WTC11 (cell line): Measurements from ENCODE around the gene NECAB2. TPM values are rescaled to one million over a fixed set of nuclear protein-coding genes. Genes with fewer than 3 reads are reported as not detected.

Source experiments
- ATAC-seq: fragments of 200-7000 bp; cut with Tn5 transposase; 2 replicates; pipeline ENCODE4 v1.10.0; 2021; ENCODE audit warnings: mild to moderate bottlenecking, moderate library complexity
- CTCF ChIA-PET: fragments of 300-600 bp; sonication (Branson Sonifier 250); formaldehyde crosslinking; loops from one replicate; lab custom pipeline; 2021; ENCODE audit warnings: antibody characterized with exemption; lab: Charles Lee
- POLR2A ChIA-PET: fragments of 350-600 bp; sonication (Branson Sonifier 250); formaldehyde crosslinking; loops from one replicate; lab custom pipeline; 2021; ENCODE audit warnings: antibody characterized with exemption; lab: Charles Lee
- DNase-seq: peaks from one replicate; pipeline ENCODE4 v3.0.0; 2021; ENCODE audit warnings: low spot score
- H3K27ac Mint-ChIP-seq: 2 replicates; pipeline ENCODE4 v1.8.0; 2021; ENCODE audit warnings: mixed read lengths
- H3K27me3 Mint-ChIP-seq: 2 replicates; pipeline ENCODE4 v1.8.0; 2021; ENCODE audit warnings: low read depth, mild to moderate bottlenecking, moderate library complexity, mixed read lengths
- H3K36me3 Mint-ChIP-seq: 2 replicates; pipeline ENCODE4 v1.8.0; 2021; ENCODE audit warnings: mixed read lengths
- H3K4me1 Mint-ChIP-seq: 2 replicates; pipeline ENCODE4 v1.8.0; 2022; ENCODE audit warnings: mixed read lengths
- H3K4me3 Mint-ChIP-seq: 2 replicates; pipeline ENCODE4 v1.8.0; 2021; ENCODE audit warnings: mild to moderate bottlenecking, moderate library complexity, mixed read lengths
- H3K9me3 Mint-ChIP-seq: 2 replicates; pipeline ENCODE4 v1.8.0; 2021; ENCODE audit warnings: mixed read lengths
- ATF1 ChIP-seq: sonication (generic); formaldehyde crosslinking; IDR thresholded peaks from 2 replicates; pipeline ENCODE4 v1.8.1; 2023; ENCODE audit warnings: mild to moderate bottlenecking, moderate library complexity, missing genetic modification reagents
- ATF6 ChIP-seq: sonication (generic); formaldehyde crosslinking; IDR thresholded peaks from 2 replicates; pipeline ENCODE4 v1.8.1; 2023; ENCODE audit warnings: mild to moderate bottlenecking, missing genetic modification reagents
- CTCF ChIP-seq: fragments of 200-600 bp; IDR thresholded peaks from 2 replicates; pipeline ENCODE4 v1.8.0; 2022; ENCODE audit warnings: antibody characterized with exemption
- ELF4 ChIP-seq: sonication (generic); formaldehyde crosslinking; IDR thresholded peaks from 2 replicates; pipeline ENCODE4 v1.8.1; 2022; ENCODE audit warnings: low read depth, mild to moderate bottlenecking, moderate library complexity, missing genetic modification reagents
- EMX1 ChIP-seq: fragments of 250-450 bp; sonication (Bioruptor Pico); IDR thresholded peaks from 2 replicates; pipeline ENCODE4 v1.8.0; 2021; ENCODE audit warnings: mild to moderate bottlenecking
- FOXJ3 ChIP-seq: sonication (generic); formaldehyde crosslinking; IDR thresholded peaks from 2 replicates; pipeline ENCODE4 v1.9.0; 2021; ENCODE audit warnings: missing genetic modification reagents, mild to moderate bottlenecking, borderline replicate concordance
- GRHL2 ChIP-seq: fragments of 250-450 bp; sonication (Bioruptor Pico); IDR thresholded peaks from 2 replicates; pipeline ENCODE4 v1.8.0; 2022; ENCODE audit warnings: mild to moderate bottlenecking, moderate library complexity; ENCODE audit not compliant: insufficient replicate concordance, severe bottlenecking
- GTF2I ChIP-seq: fragments of 250-450 bp; sonication (Bioruptor Pico); conservative IDR thresholded peaks from 2 replicates; pipeline ENCODE4 v1.4.0; 2021; ENCODE audit warnings: mild to moderate bottlenecking
- MYBL2 ChIP-seq: sonication (generic); formaldehyde crosslinking; IDR thresholded peaks from 2 replicates; pipeline ENCODE4 v1.8.1; 2023; ENCODE audit warnings: mild to moderate bottlenecking, moderate library complexity, missing genetic modification reagents
- NFATC4 ChIP-seq: fragments of 250-450 bp; sonication (Bioruptor Pico); IDR thresholded peaks from 2 replicates; pipeline ENCODE4 v1.9.0; 2021; ENCODE audit warnings: mild to moderate bottlenecking
- NR3C1 ChIP-seq: sonication (generic); formaldehyde crosslinking; conservative IDR thresholded peaks from 2 replicates; pipeline ENCODE4 v1.8.1; 2023; ENCODE audit warnings: low read depth, mild to moderate bottlenecking, missing genetic modification reagents
- PRDM15 ChIP-seq: sonication (generic); formaldehyde crosslinking; IDR thresholded peaks from 2 replicates; pipeline ENCODE4 v1.8.0; 2022; ENCODE audit warnings: missing genetic modification reagents
- RORB ChIP-seq: fragments of 250-450 bp; sonication (Bioruptor Pico); IDR thresholded peaks from 2 replicates; pipeline ENCODE4 v1.9.0; 2021; ENCODE audit warnings: mild to moderate bottlenecking
- TEAD4 ChIP-seq: sonication (generic); formaldehyde crosslinking; IDR thresholded peaks from 2 replicates; pipeline ENCODE4 v1.8.0; 2022; ENCODE audit warnings: mild to moderate bottlenecking, missing genetic modification reagents
- ZBTB21 ChIP-seq: sonication (generic); formaldehyde crosslinking; IDR thresholded peaks from 2 replicates; pipeline ENCODE4 v1.8.1; 2023; ENCODE audit warnings: mild to moderate bottlenecking, missing genetic modification reagents, borderline replicate concordance
- ZNF121 ChIP-seq: sonication (generic); formaldehyde crosslinking; IDR thresholded peaks from 2 replicates; pipeline ENCODE4 v1.8.0; 2023; ENCODE audit warnings: missing genetic modification reagents
- ZNF138 ChIP-seq: sonication (generic); formaldehyde crosslinking; conservative IDR thresholded peaks from 2 replicates; pipeline ENCODE4 v1.8.1; 2022; ENCODE audit warnings: mild to moderate bottlenecking, moderate library complexity, missing genetic modification reagents
- ZNF219 ChIP-seq: sonication (generic); formaldehyde crosslinking; IDR thresholded peaks from 2 replicates; pipeline ENCODE4 v1.8.0; 2023; ENCODE audit warnings: missing genetic modification reagents, mild to moderate bottlenecking, borderline replicate concordance
- ZNF423 ChIP-seq: fragments of 250-450 bp; sonication (Bioruptor Pico); IDR thresholded peaks from 2 replicates; pipeline ENCODE4 v2.1.2; 2022; ENCODE audit warnings: mild to moderate bottlenecking, moderate library complexity
- ZSCAN18 ChIP-seq: fragments of 250-450 bp; sonication (Bioruptor Pico); IDR thresholded peaks from 2 replicates; pipeline ENCODE4 v2.1.2; 2022; ENCODE audit warnings: mild to moderate bottlenecking, moderate library complexity
- total RNA-seq: library from RNA; stranded (reverse); gene quantifications from 3 replicates; pipeline ENCODE4 v1.2.3, GENCODE V29; 2021

Gene NECAB2
- total RNA-seq, 1 experiment from 2014 or later: 2.9 TPM

GRCh38 chr16:83937922-83938885 lies 29.8 kb upstream of the NECAB2 start:
- no peak overlapping the region for H3K4me3 Mint-ChIP-seq
- H3K4me1 Mint-ChIP-seq: peaks cover 7% of the 10 kb centered on the region; the same call in 1 of the 2 replicates
- DNase-seq (no peak), ATAC-seq (no peak)
- no peaks in the 10 kb centered on the region; the same call in 1 of the 2 replicates for H3K27me3 Mint-ChIP-seq
- H3K36me3 Mint-ChIP-seq: no peaks in the 10 kb centered on the region
- no peaks in the 10 kb centered on the region for H3K9me3 Mint-ChIP-seq
- H3K27ac Mint-ChIP-seq: no peak overlapping the region
- ChIA-PET POLR2A (no interaction called here), CTCF (interaction anchor here (0.9 kb wide), 1 partner anchor 15 kb away, joined by 4 read pairs; the partner anchor contains the start of gene OSGIN1)
- no peak for TF ChIP-seq RORB (CRISPR knock-in tag)
- no peak for TF ChIP-seq ZBTB21 (CRISPR knock-in tag)
- TF ChIP-seq FOXJ3: no peak
- TF ChIP-seq ATF1 (CRISPR knock-in tag): no peak
- no peak for TF ChIP-seq NFATC4 (CRISPR knock-in tag)
- TF ChIP-seq GTF2I (CRISPR knock-in tag): no peak
- TF ChIP-seq CTCF: no peak
- TF ChIP-seq EMX1 (CRISPR knock-in tag): no peak
- no peak for TF ChIP-seq PRDM15 (CRISPR knock-in tag)
- TF ChIP-seq ZNF219: no peak
- TF ChIP-seq GRHL2 (CRISPR knock-in tag): no peak
- no peak for TF ChIP-seq ZNF138 (CRISPR knock-in tag)
- no peak for TF ChIP-seq MYBL2 (CRISPR knock-in tag)
- no peak for TF ChIP-seq ZNF121 (CRISPR knock-in tag)
- no peak for TF ChIP-seq NR3C1 (CRISPR knock-in tag)
- no peak for TF ChIP-seq ELF4 (CRISPR knock-in tag)
- no peak for TF ChIP-seq TEAD4 (CRISPR knock-in tag)
- no peak for TF ChIP-seq ZSCAN18 (CRISPR knock-in tag)
- no peak for TF ChIP-seq ATF6 (CRISPR knock-in tag)
- no peak for TF ChIP-seq ZNF423 (CRISPR knock-in tag)
